Measurements from ENCODE around the gene DPP7. TPM values are rescaled to one million over a fixed set of nuclear protein-coding genes. Genes with fewer than 3 reads are reported as not detected.

The DPP7 gene
- total and polyA plus RNA-seq, 2 of the 8 experiments (the other 6 are each of a cell fraction or from before 2014, with no cell fraction given): 21.2 to 26.8 TPM

- no peak for FAIRE-seq
- CTCF ChIA-PET (ENCODE audit: partially characterized antibody): interaction anchor here (1.1 to 2.0 kb wide), 2 partner anchors 10 to 22 kb away, joined by 3 to 6 read pairs; no protein-coding TSS in a partner anchor
- peaks cover 0 to 7% (median 6%) of the 10 kb centered on the region in 4 experiments; a peak in 4 of 7 replicates for H3K4me1 ChIP-seq (replicated peaks in 1 of 4; ENCODE audit: control insufficient read depth in 3 of 4, insufficient read depth in 4 of 4, low read length in 3 of 4)
Observed at GRCh38 chr9:137152844-137153405, 38.4 kb upstream of the DPP7 start.

More at GRCh38 chr9:137152844-137153405, 38.4 kb upstream of the DPP7 start:
- Histone ChIP-seq H3K27me3 (replicated peaks in 1 of 4; ENCODE audit: control insufficient read depth in 3 of 4, extremely low read depth in 1 of 4, insufficient read depth in 3 of 4, low read length in 3 of 4) (peaks cover 16 to 32% (median 31%) of the 10 kb centered on the region in 4 experiments; a peak in 6 of 7 replicates), H3K18ac (ENCODE audit: extremely low read depth, low read length) (no peak overlapping the region), H4K5ac (ENCODE audit: insufficient read length, low read depth, low read length) (no peak overlapping the region), H3K9me3 (ENCODE audit: insufficient read depth in 2 of 2, low read depth in 1 of 2, low read length in 1 of 2) (peaks cover 0 to 7% of the 10 kb centered on the region in 2 experiments; a peak in 3 of 4 replicates), H3K27ac (ENCODE audit: low read depth, low read length) (no peak overlapping the region), H3K36me3 (ENCODE audit: control insufficient read depth in 2 of 4, insufficient read depth in 4 of 4, low read length in 3 of 4) (no peaks in the 10 kb centered on the region; a peak in 1 of 8 replicates), H3K79me1 (ENCODE audit: low read depth, low read length) (no peaks in the 10 kb centered on the region), H3K9ac (replicated peaks in 1 of 4; ENCODE audit: extremely low read depth in 1 of 4, low read depth in 3 of 4, low read length in 3 of 4) (no peak overlapping the region; a peak in 1 of 7 replicates), H2BK12ac (ENCODE audit: low read depth, low read length) (no peak overlapping the region), H2BK5ac (ENCODE audit: low read depth, low read length) (peak overlapping the region; percentile 3; the same call in 1 of the 2 replicates), H2AK5ac (ENCODE audit: low read depth, low read length) (peak overlapping the region; percentile 77; the same call in 1 of the 2 replicates), H3K4me2 (ENCODE audit: insufficient read depth in 1 of 2, low read depth in 2 of 2, low read length in 2 of 2) (no peak overlapping the region; a peak in 1 of 4 replicates), H3K79me2 (ENCODE audit: control insufficient read depth in 1 of 2, insufficient read depth in 2 of 2, low read length in 2 of 2) (no peaks in the 10 kb centered on the region; a peak in 1 of 4 replicates), H2AFZ (ENCODE audit: low read length) (no peak overlapping the region), H3K4ac (replicated peaks; ENCODE audit: insufficient read length, low read depth, low read length) (no peak overlapping the region), H2BK20ac (ENCODE audit: low read length) (no peak overlapping the region), H3K23me2 (ENCODE audit: low read depth, low read length) (peaks cover 7% of the 10 kb centered on the region), H3K56ac (replicated peaks; ENCODE audit: insufficient read length, low read depth, low read length) (no peak overlapping the region), H4K20me1 (replicated peaks in 1 of 2; ENCODE audit: control insufficient read depth in 1 of 2, insufficient read depth in 2 of 2, low read length in 2 of 2) (peaks cover 3 to 26% of the 10 kb centered on the region in 2 experiments), H2BK15ac (ENCODE audit: low read length) (no peak overlapping the region), H3K14ac (ENCODE audit: insufficient read length) (no peak overlapping the region), H4K91ac (replicated peaks; ENCODE audit: insufficient read length, low read length) (no peak overlapping the region), H3K23ac (ENCODE audit: insufficient read length) (peak overlapping the region; percentile 92), H3K4me3 (ENCODE audit: extremely low read depth in 1 of 4, insufficient read depth in 2 of 4, low read depth in 3 of 4, low read length in 4 of 4) (no peak overlapping the region), H4K8ac (ENCODE audit: extremely low read depth, insufficient read depth, low read length) (no peak overlapping the region), H2BK120ac (replicated peaks; ENCODE audit: low read depth, low read length) (no peak overlapping the region)
- 86% methylated on average over 7 of the region's 7 CpGs; no CpG with 5 or more reads in 1 of the 2 experiments for WGBS, 2 experiments (ENCODE audit: extremely low coverage in 1 of 2, insufficient coverage in 1 of 2, insufficient read length in 1 of 2, insufficient replicate concordance in 2 of 2, low coverage in 1 of 2, low lambda C conversion rate in 2 of 2, missing lambda C conversion rate in 1 of 2)
- DNase-seq (ENCODE audit: low read depth in 1 of 2, low spot score in 2 of 2): no peak
- POLR2A ChIA-PET (ENCODE audit: partially characterized antibody): no interaction called here
- TF ChIP-seq ATF3 (IDR thresholded peaks at IDR 0.05; ENCODE audit: insufficient read depth, low read depth, low read length) (no peak), EGR1 (IDR thresholded peaks at IDR 0.05; ENCODE audit: borderline replicate concordance, low read depth, low read length) (no peak), POLR2AphosphoS5 (IDR thresholded peaks at IDR 0.05; ENCODE audit: low read depth, low read length) (no peak), KDM5A (IDR thresholded peaks at IDR 0.05; ENCODE audit: low read length) (no peak), SIX5 (IDR thresholded peaks at IDR 0.05; ENCODE audit: low read depth, low read length) (no peak), RAD21 (IDR thresholded peaks at IDR 0.05 in 1 of 2, conservative IDR thresholded peaks at IDR 0.05 in 1 of 2; ENCODE audit: low read depth in 2 of 2, low read length in 2 of 2) (no peak), KDM1A (IDR thresholded peaks at IDR 0.05; ENCODE audit: borderline replicate concordance, low read length) (no peak), CTCF (IDR thresholded peaks at IDR 0.05; ENCODE audit: control extremely low read depth in 1 of 3, insufficient read depth in 1 of 3, low read depth in 1 of 3, low read length in 3 of 3) (no peak), YY1 (IDR thresholded peaks at IDR 0.05; ENCODE audit: low read depth, low read length) (no peak)
